ENCODE measurements around the gene CES4A. TPM values are rescaled to one million over a fixed set of nuclear protein-coding genes. Genes with fewer than 3 reads are reported as not detected.

CES4A gene
- total RNA-seq, 2 donors from 2014 or later: 7.8 to 20.6 TPM

DNA sequence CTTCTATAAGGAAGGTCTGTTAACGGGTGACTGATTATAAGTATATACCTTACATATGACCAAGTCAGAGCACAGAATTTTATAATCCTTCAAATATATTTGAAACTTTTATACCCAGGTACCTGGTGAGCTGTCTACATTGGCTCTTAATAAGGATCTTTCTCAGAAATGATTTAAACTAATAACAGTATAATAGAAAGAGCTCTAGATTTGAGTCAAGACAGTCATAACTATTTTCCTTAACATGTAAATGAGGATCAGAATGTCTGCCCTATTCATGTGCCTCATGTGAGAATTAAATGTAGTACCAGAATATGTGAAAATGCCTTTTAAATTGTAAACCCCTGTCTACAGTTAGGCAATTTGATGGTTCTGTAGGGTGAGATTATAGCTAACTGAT is 55.0 kb downstream of the CES4A start:
- no peak overlapping the region for H3K4me3 ChIP-seq
- H3K36me3 ChIP-seq: peaks cover 10% of the 10 kb centered on the region
- TF ChIP-seq, protein P1, sequence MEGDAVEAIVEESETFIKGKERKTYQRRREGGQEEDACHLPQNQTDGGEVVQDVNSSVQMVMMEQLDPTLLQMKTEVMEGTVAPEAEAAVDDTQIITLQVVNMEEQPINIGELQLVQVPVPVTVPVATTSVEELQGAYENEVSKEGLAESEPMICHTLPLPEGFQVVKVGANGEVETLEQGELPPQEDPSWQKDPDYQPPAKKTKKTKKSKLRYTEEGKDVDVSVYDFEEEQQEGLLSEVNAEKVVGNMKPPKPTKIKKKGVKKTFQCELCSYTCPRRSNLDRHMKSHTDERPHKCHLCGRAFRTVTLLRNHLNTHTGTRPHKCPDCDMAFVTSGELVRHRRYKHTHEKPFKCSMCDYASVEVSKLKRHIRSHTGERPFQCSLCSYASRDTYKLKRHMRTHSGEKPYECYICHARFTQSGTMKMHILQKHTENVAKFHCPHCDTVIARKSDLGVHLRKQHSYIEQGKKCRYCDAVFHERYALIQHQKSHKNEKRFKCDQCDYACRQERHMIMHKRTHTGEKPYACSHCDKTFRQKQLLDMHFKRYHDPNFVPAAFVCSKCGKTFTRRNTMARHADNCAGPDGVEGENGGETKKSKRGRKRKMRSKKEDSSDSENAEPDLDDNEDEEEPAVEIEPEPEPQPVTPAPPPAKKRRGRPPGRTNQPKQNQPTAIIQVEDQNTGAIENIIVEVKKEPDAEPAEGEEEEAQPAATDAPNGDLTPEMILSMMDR (IDR thresholded peaks at IDR 0.05): no peak
- H3K27me3 ChIP-seq: no peaks in the 10 kb centered on the region
- no peaks in the 10 kb centered on the region for H3K4me1 ChIP-seq
- H3K27ac ChIP-seq: no peak overlapping the region
- no peaks in the 10 kb centered on the region for H3K9me3 ChIP-seq
- no peak for DNase-seq (ENCODE audit: low spot score)

- DNase-seq (ENCODE audit: low spot score): no peak
- peaks cover 5% of the 10 kb centered on the region for H3K36me3 ChIP-seq
- TF ChIP-seq, protein P1 (IDR thresholded peaks at IDR 0.05): no peak
- H3K4me3 ChIP-seq: no peak overlapping the region
- H3K27me3 ChIP-seq: no peaks in the 10 kb centered on the region
- H3K27ac ChIP-seq: no peak overlapping the region
- H3K9me3 ChIP-seq: no peaks in the 10 kb centered on the region
- no peaks in the 10 kb centered on the region for H3K4me1 ChIP-seq
These were observed 62.4 kb downstream of the CES4A start for GRCh38 chr16:67050796-67051195.

DNA sequence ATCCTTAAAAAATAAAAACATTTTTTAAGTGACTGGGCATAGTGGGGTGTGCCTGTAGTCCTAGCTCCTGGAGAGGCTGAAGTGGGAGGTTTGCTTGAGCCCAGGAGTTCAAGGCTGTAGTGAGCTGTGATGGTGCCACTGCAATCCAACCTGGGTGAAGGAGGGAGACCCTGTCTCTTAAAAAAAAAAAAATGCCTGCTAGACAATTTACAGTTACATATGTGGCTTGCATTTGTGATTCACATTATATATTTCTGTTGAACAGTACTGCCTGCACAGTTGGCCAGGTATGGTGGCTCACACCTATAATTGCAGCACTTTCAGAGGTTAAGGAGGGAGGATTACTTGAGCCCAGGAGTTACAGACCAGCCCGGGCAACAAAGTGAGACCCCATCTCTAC is 64.0 kb downstream of the CES4A start:
- no peak overlapping the region for H3K27ac ChIP-seq
- H3K4me3 ChIP-seq: no peak overlapping the region
- DNase-seq (ENCODE audit: low spot score): no peak
- H3K27me3 ChIP-seq: no peaks in the 10 kb centered on the region
- H3K4me1 ChIP-seq: no peaks in the 10 kb centered on the region
- no peaks in the 10 kb centered on the region for H3K36me3 ChIP-seq
- no peaks in the 10 kb centered on the region for H3K9me3 ChIP-seq
- TF ChIP-seq, protein P1 (IDR thresholded peaks at IDR 0.05): no peak

GRCh38 chr16:67053767-67054334 is 65.5 kb downstream of the CES4A start:
- no peak overlapping the region for H3K27ac ChIP-seq
- no peak for DNase-seq (ENCODE audit: low spot score)
- H3K9me3 ChIP-seq: no peaks in the 10 kb centered on the region
- no peaks in the 10 kb centered on the region for H3K4me1 ChIP-seq
- no peaks in the 10 kb centered on the region for H3K36me3 ChIP-seq
- H3K4me3 ChIP-seq: no peak overlapping the region
- no peaks in the 10 kb centered on the region for H3K27me3 ChIP-seq
- TF ChIP-seq, protein P1 (IDR thresholded peaks at IDR 0.05): no peak

- no peak for DNase-seq (ENCODE audit: low spot score)
- TF ChIP-seq, protein P1 (IDR thresholded peaks at IDR 0.05): no peak
- Histone ChIP-seq H3K4me3 (no peak overlapping the region), H3K9me3 (no peaks in the 10 kb centered on the region), H3K27ac (no peak overlapping the region), H3K36me3 (no peaks in the 10 kb centered on the region), H3K4me1 (no peaks in the 10 kb centered on the region), H3K27me3 (no peaks in the 10 kb centered on the region)
These were observed 66.5 kb downstream of the CES4A start for GRCh38 chr16:67054901-67055300.
